Cardiac septum (tissue), 1 donor: ENCODE results near the gene LARGE2. TPM values are rescaled to one million over a fixed set of nuclear protein-coding genes. Genes with fewer than 3 reads are reported as not detected.

Experiments used
- DNase-seq: peaks from one replicate; pipeline ENCODE4 v3.0.0-alpha.2; 2020; ENCODE audit warnings: low spot score
- intact Hi-C: fragments of 100-400 bp; cut with DNase I; formaldehyde crosslinking; loops from one replicate; pipeline ENCODE4 v1.14.0; 2022
- total RNA-seq: library from RNA; stranded (reverse); fragmentation: NEBNext Ultra II Directional; extraction: Animal tissue kit (Norgen Biotek cat#: 25700); gene quantifications from one replicate; pipeline ENCODE4 v1.2.1, GENCODE V29; 2021
- donor health status: DM: no; HTN: no; CAD: no.

LARGE2 gene
- total RNA-seq, 1 donor from 2014 or later = not detected

DNA sequence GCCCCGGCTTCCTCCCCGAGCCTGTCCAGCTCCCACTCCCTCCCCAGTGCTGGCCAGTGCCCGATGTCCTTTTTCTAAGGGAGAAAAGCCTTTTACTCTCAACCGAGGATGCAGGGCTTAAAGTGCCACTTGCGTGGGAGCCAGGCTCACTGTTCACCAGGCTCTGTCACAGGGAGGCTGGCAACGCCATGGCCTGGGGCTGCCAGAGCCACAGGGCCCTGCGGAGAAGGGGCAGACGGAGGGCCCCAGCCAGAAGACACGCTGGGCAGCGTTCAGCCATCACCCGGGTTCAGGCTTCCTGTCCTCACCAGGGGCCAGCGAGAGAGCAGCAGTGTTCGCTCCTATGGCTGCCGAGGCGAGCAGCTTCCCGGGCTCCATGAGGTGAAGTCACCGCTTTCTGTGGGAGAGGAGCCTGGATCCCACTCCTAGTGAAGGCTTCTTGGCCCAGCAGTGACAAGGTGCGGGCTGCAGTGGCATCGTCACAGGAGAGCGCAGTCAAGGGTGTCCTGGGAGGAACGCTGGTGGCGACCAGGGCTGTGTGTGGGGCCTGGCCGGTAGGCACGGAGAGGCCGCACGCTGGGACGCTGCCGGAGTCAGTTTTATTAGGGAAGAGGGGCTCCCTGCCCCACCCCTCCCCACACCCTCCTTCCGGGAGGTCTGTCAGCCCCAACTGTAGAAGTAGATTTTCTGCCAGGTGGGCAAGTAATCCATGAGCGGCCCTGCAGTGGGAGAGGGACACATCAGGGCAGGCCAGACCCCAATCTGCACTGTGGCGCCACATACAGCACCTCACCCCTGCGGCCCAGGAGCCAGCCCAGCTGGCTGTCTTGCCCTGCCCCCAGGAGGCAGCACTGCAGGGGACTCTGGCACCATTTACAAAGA, 12.6 kb upstream of the LARGE2 start:
- DNase-seq = no peak
- intact Hi-C loops = no loop called here

GRCh38 chr11:45910623-45911022, 11.8 kb upstream of the LARGE2 start:
- intact Hi-C loops = no loop called here
- no peak for DNase-seq

DNA sequence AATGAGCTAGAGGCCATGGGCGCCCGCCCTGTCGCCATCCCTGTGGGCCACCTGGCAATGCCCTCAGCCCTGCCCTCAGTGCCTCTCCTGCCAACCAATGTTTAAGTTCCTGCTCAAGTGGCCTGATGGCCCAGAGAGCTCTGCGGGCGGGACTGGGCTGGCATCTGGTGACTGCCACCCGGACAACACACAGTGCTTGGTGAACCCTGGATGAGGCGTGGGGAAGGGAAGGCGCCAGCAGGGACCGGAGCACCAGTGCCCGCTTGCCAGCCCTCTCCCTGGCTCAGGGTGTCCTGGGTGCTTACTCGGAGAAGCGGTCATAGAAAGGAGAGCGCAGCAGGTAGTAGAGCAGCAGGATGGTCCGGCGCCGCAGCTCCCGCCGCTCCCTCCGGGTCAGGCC, 8.9 kb upstream of the LARGE2 start:
- intact Hi-C loops = no loop called here
- DNase-seq = no peak

DNA sequence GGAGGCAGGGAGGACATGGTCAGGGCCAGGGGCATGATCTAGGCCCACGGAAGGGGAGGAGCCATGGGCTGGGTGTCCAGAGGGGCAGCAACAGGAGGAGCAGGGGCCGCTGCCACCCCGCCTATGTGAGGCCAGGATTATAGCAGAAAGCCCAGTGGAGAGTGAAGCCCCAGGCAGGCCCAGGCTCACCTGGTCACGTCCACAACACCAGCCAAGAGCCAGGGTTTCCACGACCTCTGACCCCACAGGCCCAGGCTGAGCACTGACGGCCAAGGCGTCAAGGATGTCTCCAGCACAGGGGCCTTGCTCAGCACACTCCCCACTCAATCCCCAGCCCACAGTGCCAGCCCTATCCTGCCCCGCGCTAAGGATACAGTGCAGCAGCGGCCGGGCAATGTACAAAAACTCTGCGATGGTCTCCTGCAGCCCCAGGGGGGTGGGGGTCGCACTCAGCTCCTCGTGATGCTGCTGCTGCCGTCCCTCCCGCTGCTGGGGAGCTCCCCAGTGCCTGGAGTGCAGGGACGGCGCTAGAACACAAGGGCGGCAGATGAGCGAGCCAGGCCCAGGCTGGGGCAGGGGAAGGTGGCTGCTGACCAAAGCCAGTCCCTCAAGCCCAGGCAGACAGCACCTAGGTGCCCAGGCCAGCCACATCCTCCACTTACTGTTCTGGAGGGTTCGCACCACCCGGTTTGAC, 8.4 kb upstream of the LARGE2 start:
- intact Hi-C loops = no loop called here
- no peak for DNase-seq

- no peak for DNase-seq
- intact Hi-C loops = no loop called here
These were observed 7.0 kb upstream of the LARGE2 start for GRCh38 chr11:45915446-45915845.

DNA sequence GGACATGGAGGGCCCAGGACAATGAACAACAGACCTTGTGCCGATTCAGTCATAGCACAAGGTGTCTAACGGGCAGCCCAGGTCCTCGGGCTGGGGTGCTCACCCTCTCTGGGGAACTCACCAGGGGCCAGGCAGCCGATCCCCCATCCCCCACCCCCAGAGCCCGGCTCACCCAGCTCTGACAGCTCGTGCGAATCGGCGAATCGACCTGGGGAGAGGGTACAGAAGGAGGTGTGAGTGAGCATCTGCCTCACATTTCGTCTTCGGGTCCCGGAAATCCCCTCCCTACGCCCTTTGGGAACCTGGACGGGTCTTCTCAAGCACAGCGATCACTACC, 5.2 kb upstream of the LARGE2 start:
- DNase-seq = no peak
- intact Hi-C loops = no loop called here

- intact Hi-C loops = loop anchor here (1.0 kb wide), 1 partner anchor 70 kb away; the partner anchor contains the start of gene CRY2
- peak; percentile 98 for DNase-seq
These were observed 4.7 kb upstream of the LARGE2 start, which contains the start of gene PEX16 for GRCh38 chr11:45917623-45918330. PEX16 (minus strand) TSS chr11:45917877; CDS start chr11:45917811, 66 bp downstream.

DNA sequence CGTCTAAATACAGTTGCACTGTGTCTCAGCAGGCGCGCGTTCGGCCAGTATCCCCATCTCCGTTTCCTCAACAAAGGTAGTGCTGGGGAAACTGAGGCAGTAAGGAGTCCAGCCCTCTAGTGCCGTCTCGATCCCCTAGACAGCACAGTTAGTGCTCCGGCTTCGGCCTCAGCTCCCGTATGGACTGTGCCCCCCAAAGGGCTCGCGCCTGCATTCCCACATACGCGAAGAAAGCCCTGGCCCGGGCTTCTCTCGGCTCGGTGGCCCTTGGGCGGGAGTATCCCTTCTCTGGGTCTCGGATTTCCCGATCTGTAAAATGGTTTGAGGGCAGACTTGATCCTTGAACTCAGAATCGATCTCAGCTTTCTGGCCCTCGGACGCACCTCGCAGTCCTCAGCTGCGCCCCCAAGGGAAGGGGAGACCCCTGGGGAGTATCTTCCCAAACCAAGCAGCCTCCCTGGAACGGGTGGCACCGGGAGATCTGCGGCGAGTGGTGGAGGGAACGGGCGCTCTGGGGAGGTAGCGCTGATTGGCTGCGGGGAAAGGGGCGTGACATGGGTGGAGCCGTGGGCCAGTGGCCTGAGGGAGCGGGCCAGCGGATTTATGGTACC, 4.0 kb upstream of the LARGE2 start:
- intact Hi-C loops = loop anchor here (1.0 kb wide), 1 partner anchor 71 kb away; the partner anchor contains the start of gene CRY2
- peak; percentile 93 for DNase-seq

- no peak for DNase-seq
- intact Hi-C loops = loop anchor here (1.0 kb wide), 1 partner anchor 72 kb away; the partner anchor contains the start of gene CRY2
These were observed 3.3 kb upstream of the LARGE2 start for GRCh38 chr11:45918962-45919675.

DNA sequence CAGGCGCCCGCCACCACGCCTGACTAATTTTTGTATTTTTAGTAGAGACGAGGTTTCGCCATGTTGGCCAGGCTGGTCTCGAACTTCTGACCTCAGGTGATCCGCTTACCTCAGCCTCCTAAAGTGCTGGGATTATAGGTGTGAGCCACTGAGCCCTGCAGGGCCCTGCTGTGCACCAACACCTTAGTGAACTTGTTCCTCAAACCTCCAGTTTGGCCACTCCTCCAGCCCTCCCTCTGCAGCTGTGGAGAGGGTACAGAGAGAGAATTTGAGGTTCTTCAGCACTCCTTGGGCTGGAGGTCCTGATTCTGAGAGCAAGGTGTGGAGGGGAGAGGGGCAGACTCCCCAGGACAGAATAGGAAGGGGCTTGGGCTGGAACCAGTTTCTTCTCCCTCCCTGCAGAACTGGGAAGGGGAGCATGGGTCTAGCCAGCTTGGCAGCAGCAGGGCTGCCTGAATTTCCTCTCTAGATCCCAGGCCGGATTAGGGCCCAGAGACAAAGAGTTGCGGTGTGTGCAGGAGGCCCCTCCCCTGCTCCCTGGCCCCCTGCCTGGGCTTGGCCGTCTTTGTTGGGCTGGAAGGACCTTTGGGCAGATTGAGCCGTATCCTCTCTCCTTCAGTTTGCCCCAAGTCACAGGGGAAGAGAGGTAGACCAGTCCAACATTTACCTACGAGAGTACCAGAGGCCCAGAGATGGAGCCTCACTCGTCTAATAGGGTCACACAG, 2.5 kb upstream of the LARGE2 start:
- DNase-seq = no peak
- intact Hi-C loops = no loop called here

GRCh38 chr11:45920531-45921477, 1.7 kb upstream of the LARGE2 start:
- DNase-seq = peak; percentile 44
- intact Hi-C loops = no loop called here

DNA sequence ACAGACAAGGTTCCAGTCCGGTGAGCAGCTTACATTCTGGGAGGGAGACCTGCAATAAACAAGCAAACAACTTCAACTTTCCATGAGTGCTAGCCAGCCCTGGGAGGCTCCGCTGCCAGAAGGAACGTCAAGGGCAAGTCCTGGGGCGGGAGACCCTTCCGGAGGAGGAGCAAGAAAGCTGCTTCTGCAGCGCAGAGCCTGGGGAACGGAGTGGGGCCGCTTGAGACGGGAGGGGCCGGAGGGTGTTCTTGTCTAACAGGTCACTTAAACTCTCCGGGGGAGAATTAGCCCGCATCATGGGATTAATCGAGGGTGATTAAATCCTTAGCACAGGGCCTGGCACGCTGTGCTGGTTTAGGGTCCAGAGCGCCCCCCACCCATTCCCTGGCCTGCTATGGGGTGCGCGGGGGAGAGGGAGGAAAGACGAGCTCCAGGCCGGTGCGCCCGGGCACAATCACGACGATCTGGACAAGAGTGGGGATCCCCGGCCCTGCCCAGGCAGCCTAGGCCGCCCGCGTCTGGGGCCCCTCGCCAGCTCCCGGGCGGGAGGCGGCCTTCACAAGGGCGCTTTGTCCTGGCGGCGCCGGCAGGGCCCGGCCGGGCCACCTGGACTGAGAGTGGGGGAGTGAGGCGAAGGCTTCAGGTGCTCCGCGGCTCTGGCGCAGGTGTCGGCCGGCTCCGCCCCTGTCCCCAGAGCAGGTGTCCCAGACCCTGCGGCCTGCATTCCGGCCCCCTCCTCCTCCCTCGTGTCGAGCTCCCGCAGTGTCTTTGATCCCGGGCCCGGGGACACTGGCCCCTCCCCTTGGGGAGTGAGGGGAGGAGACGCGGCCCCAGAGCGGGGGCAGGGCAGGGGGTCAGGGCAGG, 663 bp upstream of the LARGE2 start:
- intact Hi-C loops = no loop called here
- DNase-seq = peak; percentile 68

GRCh38 chr11:45924036-45924915, 1.8 kb downstream of the LARGE2 start:
- intact Hi-C loops = no loop called here
- DNase-seq = no peak

- DNase-seq = no peak
- intact Hi-C loops = no loop called here
These were observed 2.5 kb downstream of the LARGE2 start for GRCh38 chr11:45924927-45925326.

GRCh38 chr11:45925550-45925949, 3.1 kb downstream of the LARGE2 start:
- DNase-seq = no peak

DNA sequence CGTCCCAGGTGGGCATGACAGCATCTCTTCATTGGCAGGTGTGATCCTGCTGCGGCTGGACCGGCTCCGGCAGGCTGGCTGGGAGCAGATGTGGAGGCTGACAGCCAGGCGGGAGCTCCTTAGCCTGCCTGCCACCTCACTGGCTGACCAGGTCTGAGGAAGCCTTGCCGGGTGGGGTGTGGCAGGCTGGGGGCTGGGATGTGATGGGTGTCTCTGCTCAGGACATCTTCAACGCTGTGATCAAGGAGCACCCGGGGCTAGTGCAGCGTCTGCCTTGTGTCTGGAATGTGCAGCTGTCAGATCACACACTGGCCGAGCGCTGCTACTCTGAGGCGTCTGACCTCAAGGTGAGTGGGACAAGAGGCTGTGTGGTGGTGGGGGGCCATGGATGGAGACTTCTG, 3.5 kb downstream of the LARGE2 start:
- intact Hi-C loops = no loop called here
- DNase-seq = no peak

More at GRCh38 chr11:45925550-45925949, 3.1 kb downstream of the LARGE2 start:
- intact Hi-C loops = no loop called here
